ENCODE data around the gene CBX2. TPM values are rescaled to one million over a fixed set of nuclear protein-coding genes. Genes with fewer than 3 reads are reported as not detected.

CBX2 gene
- polyA plus RNA-seq, 2 of the 4 experiments (the other 2 are of a cell fraction), result 7.4 to 16.4 TPM

DNA sequence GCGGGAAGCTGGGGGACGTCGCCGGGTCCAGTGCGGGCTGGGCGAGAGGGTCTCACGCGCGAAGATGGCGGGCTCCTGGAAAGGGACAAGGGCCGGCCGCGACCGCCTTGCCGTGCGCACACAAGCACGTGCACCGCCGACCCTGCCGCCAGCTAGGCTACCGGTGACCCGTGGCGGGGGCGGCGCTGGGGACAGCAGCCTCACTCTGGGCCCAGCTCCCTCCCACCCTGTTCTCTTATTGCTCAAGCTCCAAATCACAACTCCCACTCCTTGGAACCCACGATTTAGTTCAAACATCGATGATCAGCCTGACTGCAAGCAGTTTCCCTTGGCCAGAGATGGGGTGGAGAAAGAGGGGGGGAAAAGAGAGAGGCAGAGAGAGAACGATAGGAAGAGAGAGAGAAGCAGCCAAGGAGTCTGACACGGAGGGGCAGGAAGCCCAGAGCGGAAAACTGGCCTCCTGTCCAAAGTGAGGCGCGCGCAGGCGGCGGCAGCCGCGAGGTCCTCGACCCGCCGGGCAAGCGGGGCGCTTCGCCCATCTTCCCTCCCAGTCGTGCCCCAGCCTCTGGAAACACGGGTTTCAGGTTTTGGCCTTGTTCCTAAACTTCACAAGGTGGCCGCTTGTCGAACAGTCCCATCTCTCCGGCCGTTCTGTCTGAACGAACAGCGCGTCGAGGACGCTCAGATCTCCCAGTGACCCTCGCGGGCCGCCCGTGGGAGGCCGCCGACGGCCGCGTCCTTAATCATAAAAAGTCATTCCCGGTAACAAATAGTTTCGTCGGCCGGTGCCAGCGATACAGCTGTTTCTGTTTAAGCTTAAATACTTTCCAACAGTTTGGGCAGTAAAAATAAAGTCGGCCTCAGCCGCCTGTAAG, 20.6 kb downstream of the CBX2 start (continued):
- TF ChIP-seq RARB (CRISPR knock-in tag; IDR thresholded peaks at IDR 0.05), result no peak
- TF ChIP-seq EHMT2 (IDR thresholded peaks at IDR 0.05; ENCODE audit: low read depth), result no peak
- TF ChIP-seq, protein P1, sequence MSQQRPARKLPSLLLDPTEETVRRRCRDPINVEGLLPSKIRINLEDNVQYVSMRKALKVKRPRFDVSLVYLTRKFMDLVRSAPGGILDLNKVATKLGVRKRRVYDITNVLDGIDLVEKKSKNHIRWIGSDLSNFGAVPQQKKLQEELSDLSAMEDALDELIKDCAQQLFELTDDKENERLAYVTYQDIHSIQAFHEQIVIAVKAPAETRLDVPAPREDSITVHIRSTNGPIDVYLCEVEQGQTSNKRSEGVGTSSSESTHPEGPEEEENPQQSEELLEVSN (IDR thresholded peaks at IDR 0.05; ENCODE audit: borderline replicate concordance, low read depth), result no peak
- TF ChIP-seq RAD21 (conservative IDR thresholded peaks at IDR 0.05 in 1 of 2, IDR thresholded peaks at IDR 0.05 in 1 of 2), result no peak
- no peak for TF ChIP-seq CHD4 (IDR thresholded peaks at IDR 0.05; ENCODE audit: borderline replicate concordance)
- no peak for TF ChIP-seq CEBPB (IDR thresholded peaks at IDR 0.05)

DNA sequence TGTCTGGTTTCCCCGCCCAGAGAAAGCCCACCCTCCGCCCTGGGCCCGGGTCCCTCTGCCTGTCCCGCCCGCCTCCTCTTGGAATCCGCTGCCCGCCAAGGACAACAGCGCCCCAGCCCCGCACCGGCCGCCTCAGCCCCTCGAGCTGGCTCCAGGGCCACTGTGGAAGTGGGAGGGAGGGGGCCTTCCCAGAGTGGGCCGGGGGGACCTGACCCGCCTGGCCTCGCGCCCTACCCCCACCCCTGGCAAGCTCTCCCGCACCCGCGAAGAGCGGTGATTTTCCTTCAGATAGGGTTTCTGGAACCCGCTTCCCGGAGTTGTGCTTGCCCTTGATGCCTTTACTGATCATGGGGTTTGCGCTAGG, 21.2 kb downstream of the CBX2 start:
- FAIRE-seq, result no peak
- ChIA-PET POLR2A (interaction anchor here (5.1 kb wide), 1 partner anchor 11 kb away, joined by 58 read pairs; no protein-coding TSS in a partner anchor), CTCF (interaction anchor here (1.2 to 39.8 kb wide), 7 partner anchors 10 to 302 kb away, joined by 3 to 1281 read pairs (median 3); partner anchors contain the start of gene GAA)
- Histone ChIP-seq H3K4me1 (peaks cover 26% of the 10 kb centered on the region), H3K9me3 (no peaks in the 10 kb centered on the region), H3K4me3 (no peak overlapping the region), H3K27ac (peak overlapping the region in 1 of 2 experiments; percentile 94; a peak in 2 of 6 replicates), H3K4me2 (no peak overlapping the region)
- 87% methylated on average over 18 of the region's 23 CpGs for WGBS (ENCODE audit: missing lambda C conversion rate)
- TF ChIP-seq, protein P2, sequence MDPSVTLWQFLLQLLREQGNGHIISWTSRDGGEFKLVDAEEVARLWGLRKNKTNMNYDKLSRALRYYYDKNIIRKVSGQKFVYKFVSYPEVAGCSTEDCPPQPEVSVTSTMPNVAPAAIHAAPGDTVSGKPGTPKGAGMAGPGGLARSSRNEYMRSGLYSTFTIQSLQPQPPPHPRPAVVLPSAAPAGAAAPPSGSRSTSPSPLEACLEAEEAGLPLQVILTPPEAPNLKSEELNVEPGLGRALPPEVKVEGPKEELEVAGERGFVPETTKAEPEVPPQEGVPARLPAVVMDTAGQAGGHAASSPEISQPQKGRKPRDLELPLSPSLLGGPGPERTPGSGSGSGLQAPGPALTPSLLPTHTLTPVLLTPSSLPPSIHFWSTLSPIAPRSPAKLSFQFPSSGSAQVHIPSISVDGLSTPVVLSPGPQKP (IDR thresholded peaks at IDR 0.05; ENCODE audit: low read depth, low read length), result no peak
- no peak for DNase-seq (ENCODE audit: low read depth in 1 of 2, low spot score in 1 of 2)
- no peak for ATAC-seq

DNA sequence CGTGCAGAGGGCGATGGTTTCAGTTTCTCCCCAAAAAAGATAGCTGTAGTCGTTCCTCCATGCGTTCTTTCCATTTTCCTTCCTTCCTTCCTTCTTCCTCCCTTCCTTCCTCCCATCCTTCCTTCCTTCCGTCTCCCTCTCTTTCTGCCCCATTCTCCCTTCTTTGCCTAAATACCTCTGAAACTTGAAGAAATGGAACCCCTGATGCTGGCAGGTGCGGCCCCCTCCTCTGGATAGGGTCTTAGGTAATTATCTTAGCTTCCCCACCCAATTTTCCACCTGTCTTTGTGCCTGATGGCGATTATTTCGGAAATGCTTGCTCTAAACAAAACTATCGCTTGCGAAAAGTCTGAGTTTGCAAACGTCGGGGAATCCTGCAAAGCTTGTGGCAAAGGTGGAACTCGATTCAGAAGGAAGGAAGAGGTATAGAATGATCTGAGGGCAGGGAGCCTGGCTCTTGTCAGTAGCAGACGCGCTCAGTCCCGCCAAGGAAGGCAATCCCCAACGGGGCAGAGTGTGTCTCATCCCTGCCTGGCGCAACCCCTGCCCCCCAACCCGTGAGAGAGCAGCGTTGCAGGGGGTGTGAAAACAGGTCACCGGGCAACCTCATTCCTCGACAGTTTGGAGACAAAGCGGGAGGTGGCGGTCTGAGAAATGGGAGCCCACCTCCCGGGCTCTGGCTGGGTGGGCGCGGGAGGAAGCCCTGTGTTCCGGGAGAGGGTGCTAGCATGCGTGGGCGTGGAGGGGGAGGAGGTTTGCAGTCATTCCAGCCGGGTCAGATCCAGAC, 21.8 kb downstream of the CBX2 start:
- DNase-seq (ENCODE audit: low read depth in 1 of 2, low spot score in 1 of 2), result no peak
- CTCF ChIA-PET, result interaction anchor here (1.2 to 39.8 kb wide), 6 partner anchors 10 to 302 kb away, joined by 3 to 1281 read pairs (median 4); partner anchors contain the start of gene GAA
- TF ChIP-seq NFE2L2 (conservative IDR thresholded peaks at IDR 0.05; ENCODE audit: low read length), result no peak
- TF ChIP-seq HOXB13 (CRISPR knock-in tag; IDR thresholded peaks at IDR 0.05; ENCODE audit: low read depth), result no peak
- TF ChIP-seq, protein P3, sequence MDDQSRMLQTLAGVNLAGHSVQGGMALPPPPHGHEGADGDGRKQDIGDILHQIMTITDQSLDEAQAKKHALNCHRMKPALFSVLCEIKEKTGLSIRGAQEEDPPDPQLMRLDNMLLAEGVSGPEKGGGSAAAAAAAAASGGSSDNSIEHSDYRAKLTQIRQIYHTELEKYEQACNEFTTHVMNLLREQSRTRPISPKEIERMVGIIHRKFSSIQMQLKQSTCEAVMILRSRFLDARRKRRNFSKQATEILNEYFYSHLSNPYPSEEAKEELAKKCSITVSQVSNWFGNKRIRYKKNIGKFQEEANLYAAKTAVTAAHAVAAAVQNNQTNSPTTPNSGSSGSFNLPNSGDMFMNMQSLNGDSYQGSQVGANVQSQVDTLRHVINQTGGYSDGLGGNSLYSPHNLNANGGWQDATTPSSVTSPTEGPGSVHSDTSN (IDR thresholded peaks at IDR 0.05), result no peak
- TF ChIP-seq NPAS2 (CRISPR knock-in tag; IDR thresholded peaks at IDR 0.05; ENCODE audit: borderline replicate concordance), result no peak
- no peak for TF ChIP-seq POLR2A (IDR thresholded peaks at IDR 0.05; ENCODE audit: low read length)
- no peak for TF ChIP-seq USF2 (IDR thresholded peaks at IDR 0.05)
- TF ChIP-seq MAZ (IDR thresholded peaks at IDR 0.05; ENCODE audit: borderline replicate concordance, low read depth, low read length), result no peak
- TF ChIP-seq PHF8 (IDR thresholded peaks at IDR 0.05; ENCODE audit: borderline replicate concordance, low read depth), result no peak
- TF ChIP-seq, protein P4, sequence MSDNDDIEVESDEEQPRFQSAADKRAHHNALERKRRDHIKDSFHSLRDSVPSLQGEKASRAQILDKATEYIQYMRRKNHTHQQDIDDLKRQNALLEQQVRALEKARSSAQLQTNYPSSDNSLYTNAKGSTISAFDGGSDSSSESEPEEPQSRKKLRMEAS (IDR thresholded peaks at IDR 0.05), result no peak
- no peak for TF ChIP-seq RFX5 (IDR thresholded peaks at IDR 0.05)
- TF ChIP-seq, protein P1 (IDR thresholded peaks at IDR 0.05; ENCODE audit: borderline replicate concordance, low read depth), result no peak
- no peak for TF ChIP-seq FOSL2 (IDR thresholded peaks at IDR 0.05)
- no peak for TF ChIP-seq FOSL2 (CRISPR knock-in tag; IDR thresholded peaks at IDR 0.05)
- TF ChIP-seq, protein P5, sequence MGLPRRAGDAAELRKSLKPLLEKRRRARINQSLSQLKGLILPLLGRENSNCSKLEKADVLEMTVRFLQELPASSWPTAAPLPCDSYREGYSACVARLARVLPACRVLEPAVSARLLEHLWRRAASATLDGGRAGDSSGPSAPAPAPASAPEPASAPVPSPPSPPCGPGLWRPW (IDR thresholded peaks at IDR 0.05), result no peak
- no peak for TF ChIP-seq JUNB (IDR thresholded peaks at IDR 0.05)
- TF ChIP-seq ZC3H11A (IDR thresholded peaks at IDR 0.05), result no peak
- no peak for TF ChIP-seq TP53 (CRISPR knock-in tag; IDR thresholded peaks at IDR 0.05)
- TF ChIP-seq ZSCAN20 (CRISPR knock-in tag; IDR thresholded peaks at IDR 0.05), result no peak
- no peak for FAIRE-seq
- Histone ChIP-seq H3K4me1 (peaks cover 20% of the 10 kb centered on the region), H3K4me3 (no peak overlapping the region), H3K27ac (no peak overlapping the region; a peak in 1 of 6 replicates), H3K4me2 (no peak overlapping the region), H3K9me3 (no peaks in the 10 kb centered on the region)
- WGBS (ENCODE audit: missing lambda C conversion rate), result 72% methylated on average over 31 of the region's 31 CpGs
- POLR2A ChIA-PET, result interaction anchor here (2.6 to 5.1 kb wide), 2 partner anchors 10 to 37 kb away, joined by 7 to 58 read pairs; no protein-coding TSS in a partner anchor
- no peak for ATAC-seq
